C4-2B (cell line): ENCODE results near the gene ITPR2.

Experiments used
- ZFX ChIP-seq: fragments of 450-650 bp; IDR thresholded peaks from 2 replicates; pipeline ENCODE4 v1.6.1; 2017
- TF ChIP-seq, protein P1 (sequence below): fragments of 450-650 bp; conservative IDR thresholded peaks from 2 replicates; pipeline ENCODE4 v1.5.1; 2017; ENCODE audit warnings: mild to moderate bottlenecking

DNA sequence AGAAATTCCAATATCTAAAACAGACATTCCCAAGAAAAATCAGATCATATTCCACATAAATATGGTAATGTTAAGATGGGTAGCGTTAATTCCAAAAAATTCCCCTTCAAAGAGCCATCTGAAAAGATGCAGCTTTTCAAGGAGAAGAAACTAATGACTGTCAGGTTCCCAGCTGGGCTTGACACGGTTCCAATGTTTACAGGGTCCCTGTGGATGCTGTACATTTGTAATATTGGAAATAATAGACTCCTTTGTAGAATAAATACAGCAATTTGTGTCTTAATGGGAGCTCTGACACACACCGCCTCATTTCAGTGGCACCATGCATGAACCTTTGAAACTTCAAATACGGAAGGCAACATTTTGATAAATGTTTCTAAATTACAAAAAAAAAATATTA is 140.6 kb downstream of the ITPR2 start:
- TF ChIP-seq, protein P1, sequence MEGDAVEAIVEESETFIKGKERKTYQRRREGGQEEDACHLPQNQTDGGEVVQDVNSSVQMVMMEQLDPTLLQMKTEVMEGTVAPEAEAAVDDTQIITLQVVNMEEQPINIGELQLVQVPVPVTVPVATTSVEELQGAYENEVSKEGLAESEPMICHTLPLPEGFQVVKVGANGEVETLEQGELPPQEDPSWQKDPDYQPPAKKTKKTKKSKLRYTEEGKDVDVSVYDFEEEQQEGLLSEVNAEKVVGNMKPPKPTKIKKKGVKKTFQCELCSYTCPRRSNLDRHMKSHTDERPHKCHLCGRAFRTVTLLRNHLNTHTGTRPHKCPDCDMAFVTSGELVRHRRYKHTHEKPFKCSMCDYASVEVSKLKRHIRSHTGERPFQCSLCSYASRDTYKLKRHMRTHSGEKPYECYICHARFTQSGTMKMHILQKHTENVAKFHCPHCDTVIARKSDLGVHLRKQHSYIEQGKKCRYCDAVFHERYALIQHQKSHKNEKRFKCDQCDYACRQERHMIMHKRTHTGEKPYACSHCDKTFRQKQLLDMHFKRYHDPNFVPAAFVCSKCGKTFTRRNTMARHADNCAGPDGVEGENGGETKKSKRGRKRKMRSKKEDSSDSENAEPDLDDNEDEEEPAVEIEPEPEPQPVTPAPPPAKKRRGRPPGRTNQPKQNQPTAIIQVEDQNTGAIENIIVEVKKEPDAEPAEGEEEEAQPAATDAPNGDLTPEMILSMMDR = no peak
- TF ChIP-seq ZFX = no peak
